HG02973 (cell line): ENCODE data around the gene PPA2.

Experiments used
- ATAC-seq: cut with Tn5 transposase; IDR thresholded peaks from one replicate; pipeline ENCODE4 v1.9.1; 2021; ENCODE audit warnings: moderate library complexity; ENCODE audit not compliant: unreplicated experiment

The PPA2 gene

DNA sequence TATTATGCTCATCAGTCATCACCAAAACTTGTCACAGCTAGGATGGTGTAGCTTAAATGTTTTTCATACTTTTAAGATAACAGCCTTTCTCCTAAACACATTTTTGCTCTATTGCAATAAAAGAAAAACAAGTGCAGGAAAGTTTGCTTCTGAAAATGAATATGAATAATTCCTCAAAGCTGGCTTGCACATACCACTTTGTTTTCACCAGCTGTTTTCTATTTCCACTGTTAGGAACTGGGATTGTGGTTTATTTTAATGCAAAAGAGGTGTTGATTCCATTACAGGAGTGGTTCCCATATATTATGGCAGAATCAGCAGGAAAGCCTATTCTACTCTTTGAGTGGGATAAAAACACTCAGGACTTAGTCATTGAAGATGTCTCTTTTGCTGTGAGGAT, 145.9 kb downstream of the PPA2 start:
- no peak for ATAC-seq

DNA sequence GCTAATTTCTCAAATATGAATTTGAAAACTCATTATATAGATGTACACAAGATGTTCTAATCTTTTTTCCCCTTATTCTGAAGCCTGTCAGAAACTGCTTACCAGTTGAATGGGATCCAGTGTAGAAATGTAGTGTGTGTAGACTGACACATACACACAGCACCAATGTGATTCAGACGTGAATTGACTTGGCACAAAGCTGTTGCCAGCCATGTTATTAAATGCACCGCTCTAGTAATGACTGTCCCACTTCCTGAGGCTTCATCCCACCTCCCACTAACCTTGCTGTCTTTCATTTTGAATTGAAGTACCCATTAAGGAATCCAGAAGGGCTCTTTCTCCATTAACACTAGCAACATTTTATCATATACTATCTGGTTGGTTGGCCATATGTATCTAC, 146.6 kb downstream of the PPA2 start:
- ATAC-seq: no peak
